Fibroblast of mammary gland (primary cell): ENCODE results near the gene MAP3K4.
A peak's percentile ranks its signal among the peaks of the same experiment; 100 is the strongest.

Source experiments
- DNase-seq: peaks from one replicate; pipeline ENCODE4 v3.0.0-alpha.2; 2010; ENCODE audit warnings: low read depth
- H3K4me3 ChIP-seq: 2 replicates; pipeline ENCODE4 v1.5.1; 2011; ENCODE audit warnings: low read depth, mild to moderate bottlenecking, low read length, moderate library complexity; ENCODE audit not compliant: control insufficient read depth
- CTCF ChIP-seq: conservative IDR thresholded peaks from 2 replicates; pipeline ENCODE4 v1.5.1; 2011; ENCODE audit warnings: low read depth, low read length, inconsistent platforms; ENCODE audit not compliant: control insufficient read depth, insufficient read depth

The MAP3K4 gene

GRCh38 chr6:161011492-161012480, 20.2 kb downstream of the MAP3K4 start:
- no peak overlapping the region for H3K4me3 ChIP-seq
- TF ChIP-seq CTCF: no peak
- DNase-seq: peak; percentile 72

- DNase-seq: no peak
- no peak overlapping the region for H3K4me3 ChIP-seq
- TF ChIP-seq CTCF: no peak
Measured at GRCh38 chr6:161013695-161014094, 22.1 kb downstream of the MAP3K4 start.

GRCh38 chr6:161017766-161018564, 26.4 kb downstream of the MAP3K4 start:
- DNase-seq: no peak
- no peak overlapping the region for H3K4me3 ChIP-seq
- TF ChIP-seq CTCF: no peak

GRCh38 chr6:161019324-161019839, 27.8 kb downstream of the MAP3K4 start:
- DNase-seq: no peak
- no peak for TF ChIP-seq CTCF
- no peak overlapping the region for H3K4me3 ChIP-seq

GRCh38 chr6:161021543-161021942, 30.0 kb downstream of the MAP3K4 start:
- no peak overlapping the region for H3K4me3 ChIP-seq
- TF ChIP-seq CTCF: no peak

GRCh38 chr6:161021998-161022743, 30.6 kb downstream of the MAP3K4 start:
- no peak for DNase-seq

More at GRCh38 chr6:161021543-161021942, 30.0 kb downstream of the MAP3K4 start:
- no peak for DNase-seq

More at GRCh38 chr6:161021998-161022743, 30.6 kb downstream of the MAP3K4 start:
- no peak overlapping the region for H3K4me3 ChIP-seq
- no peak for TF ChIP-seq CTCF
